Stimulated activated CD8-positive, alpha-beta memory T cell treated with anti-CD3 and anti-CD28 coated beads, Interleukin-2, amount 100 ng/mL, for 48 hours (primary cell): ENCODE data around the gene RAB17.
"Not testable (repeated sequence)": the region's sequence is repeated elsewhere in the genome, so short reads cannot be mapped to it uniquely, and the experiment has no call there.

Experiments used
- DNase-seq, 2 donors: peaks; one replicate each; pipeline ENCODE4 v3.0.0-alpha.2; 2020; ENCODE audit warnings: low read depth in 2 of 2

RAB17 gene

GRCh38 chr2:237599465-237600110 is 9.1 kb upstream of the RAB17 start:
- no peak for DNase-seq

GRCh38 chr2:237598468-237599208 is 8.1 kb upstream of the RAB17 start:
- no peak for DNase-seq

GRCh38 chr2:237597196-237598145 is 6.9 kb upstream of the RAB17 start:
- DNase-seq = no peak

GRCh38 chr2:237596520-237597195 is 6.1 kb upstream of the RAB17 start:
- no peak for DNase-seq

GRCh38 chr2:237595829-237596519 is 5.4 kb upstream of the RAB17 start:
- DNase-seq = not testable (repeated sequence)

- DNase-seq = no peak
Observed at GRCh38 chr2:237594514-237594871, 4.0 kb upstream of the RAB17 start.

- DNase-seq = no peak
Observed at GRCh38 chr2:237593596-237594320, 3.2 kb upstream of the RAB17 start.

GRCh38 chr2:237593036-237593435 is 2.5 kb upstream of the RAB17 start:
- no peak for DNase-seq

GRCh38 chr2:237592425-237592980 is 2.0 kb upstream of the RAB17 start:
- no peak for DNase-seq

GRCh38 chr2:237591141-237591881 is 777 bp upstream of the RAB17 start:
- no peak for DNase-seq

- no peak for DNase-seq
Observed at GRCh38 chr2:237588044-237588696, 2.4 kb downstream of the RAB17 start.

GRCh38 chr2:237585590-237586221 is 4.8 kb downstream of the RAB17 start:
- no peak for DNase-seq

- no peak for DNase-seq
Observed at GRCh38 chr2:237583385-237584295, 6.9 kb downstream of the RAB17 start.

GRCh38 chr2:237581751-237582746 is 8.5 kb downstream of the RAB17 start:
- peak in 1 of 2 donors; percentile 38 for DNase-seq

- no peak for DNase-seq
Observed at GRCh38 chr2:237581326-237581725, 9.2 kb downstream of the RAB17 start.
